A549 (cell line): ENCODE results near the gene MSL3B.

ENCODE experiments used
- CBX8 ChIP-seq: fragments of 200-600 bp; sonication (generic); IDR thresholded peaks from 2 replicates; pipeline ENCODE4 v1.6.1; 2016
- CEBPB ChIP-seq, 2 experiments: fragments of >200 bp in 1 of 2; sonication (Bioruptor Twin) in 1 of 2; formaldehyde crosslinking in 1 of 2; IDR thresholded peaks; 2 replicates each; pipeline ENCODE4 v1.6.1; 2012 to 2016
- JUN ChIP-seq, 2 experiments: fragments of >200 bp; sonication (Bioruptor Twin); formaldehyde crosslinking; IDR thresholded peaks; 2 replicates in 1 of 2; 3 replicates in 1 of 2; pipeline ENCODE4 v1.6.1; 2016 to 2017
- KDM1A ChIP-seq: fragments of 200-600 bp; sonication (generic); IDR thresholded peaks from 2 replicates; pipeline ENCODE4 v1.6.1; 2016; ENCODE audit warnings: low read depth, mild to moderate bottlenecking
- MYC ChIP-seq: IDR thresholded peaks from 2 replicates; pipeline ENCODE4 v1.6.1; 2012; ENCODE audit warnings: mild to moderate bottlenecking, inconsistent platforms, low read length, improper control_type of control experiment, borderline replicate concordance
- POLR2A ChIP-seq: IDR thresholded peaks from 2 replicates; pipeline ENCODE4 v1.6.1; 2012; ENCODE audit warnings: mild to moderate bottlenecking, low read length
- RNF2 ChIP-seq: fragments of 200-600 bp; sonication (generic); IDR thresholded peaks from 2 replicates; pipeline ENCODE4 v1.6.1; 2016; ENCODE audit warnings: low read depth, mild to moderate bottlenecking, antibody characterized with exemption, moderate library complexity, borderline replicate concordance
- SMC3 ChIP-seq: fragments of >200 bp; sonication (Bioruptor Twin); formaldehyde crosslinking; IDR thresholded peaks from 3 replicates; pipeline ENCODE4 v1.6.1; 2018; ENCODE audit warnings: inconsistent platforms
- ZC3H11A ChIP-seq: fragments of 450-650 bp; IDR thresholded peaks from 2 replicates; pipeline ENCODE4 v1.6.1; 2014; ENCODE audit warnings: antibody characterized with exemption, mild to moderate bottlenecking
- TF ChIP-seq, protein P1 (sequence below): fragments of >200 bp; sonication (Bioruptor Twin); formaldehyde crosslinking; IDR thresholded peaks from 3 replicates; pipeline ENCODE4 v1.5.1; 2016

DNA sequence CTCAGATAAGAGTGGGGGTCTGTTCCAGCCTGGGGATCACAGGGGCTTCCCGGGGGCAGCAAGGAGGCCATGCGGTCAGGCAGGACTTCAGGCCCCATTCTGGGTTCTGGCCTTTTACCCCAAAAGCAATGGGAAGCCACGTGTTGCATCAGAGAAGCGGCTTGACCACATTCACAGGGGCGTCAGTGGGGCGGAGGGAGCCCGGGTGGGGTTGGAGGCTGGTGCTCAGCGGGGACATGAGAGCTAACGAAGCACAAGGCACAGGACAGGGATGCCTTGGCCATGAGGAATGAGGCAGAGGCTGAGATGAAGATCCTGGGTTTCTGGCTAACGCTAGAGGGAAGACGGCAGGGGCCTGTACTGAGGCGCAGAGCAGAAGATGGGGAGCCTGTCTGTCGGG, 19.9 kb downstream of the MSL3B start:
- no peak for TF ChIP-seq RNF2
- TF ChIP-seq, protein P1, sequence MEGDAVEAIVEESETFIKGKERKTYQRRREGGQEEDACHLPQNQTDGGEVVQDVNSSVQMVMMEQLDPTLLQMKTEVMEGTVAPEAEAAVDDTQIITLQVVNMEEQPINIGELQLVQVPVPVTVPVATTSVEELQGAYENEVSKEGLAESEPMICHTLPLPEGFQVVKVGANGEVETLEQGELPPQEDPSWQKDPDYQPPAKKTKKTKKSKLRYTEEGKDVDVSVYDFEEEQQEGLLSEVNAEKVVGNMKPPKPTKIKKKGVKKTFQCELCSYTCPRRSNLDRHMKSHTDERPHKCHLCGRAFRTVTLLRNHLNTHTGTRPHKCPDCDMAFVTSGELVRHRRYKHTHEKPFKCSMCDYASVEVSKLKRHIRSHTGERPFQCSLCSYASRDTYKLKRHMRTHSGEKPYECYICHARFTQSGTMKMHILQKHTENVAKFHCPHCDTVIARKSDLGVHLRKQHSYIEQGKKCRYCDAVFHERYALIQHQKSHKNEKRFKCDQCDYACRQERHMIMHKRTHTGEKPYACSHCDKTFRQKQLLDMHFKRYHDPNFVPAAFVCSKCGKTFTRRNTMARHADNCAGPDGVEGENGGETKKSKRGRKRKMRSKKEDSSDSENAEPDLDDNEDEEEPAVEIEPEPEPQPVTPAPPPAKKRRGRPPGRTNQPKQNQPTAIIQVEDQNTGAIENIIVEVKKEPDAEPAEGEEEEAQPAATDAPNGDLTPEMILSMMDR, result no peak
- 0 out of 4 replicates have a peak, but pooled peaks of 1 of the 2 experiments have one; percentile 14 for TF ChIP-seq CEBPB (IDR thresholded peaks at IDR 0.05)
- TF ChIP-seq MYC, result no peak
- no peak for TF ChIP-seq JUN (IDR thresholded peaks at IDR 0.05)
- TF ChIP-seq KDM1A, result no peak
- TF ChIP-seq POLR2A, result no peak
- no peak for TF ChIP-seq SMC3
- TF ChIP-seq ZC3H11A, result no peak
- TF ChIP-seq CBX8, result no peak
